K562 (cell line): Measurements from ENCODE around the gene PAF1. TPM values are rescaled to one million over a fixed set of nuclear protein-coding genes. Genes with fewer than 3 reads are reported as not detected.

ENCODE experiments used
- HDAC2 ChIP-seq: fragments of 450-650 bp; IDR thresholded peaks from 2 replicates; pipeline ENCODE4 v1.6.1; 2016; ENCODE audit warnings: mild to moderate bottlenecking
- PHB ChIP-seq: fragments of 250-450 bp; sonication (Bioruptor Pico); IDR thresholded peaks from 2 replicates; pipeline ENCODE4 v1.5.0; 2021
- PHF8 ChIP-seq: fragments of 200-600 bp; sonication (generic); IDR thresholded peaks from 2 replicates; pipeline ENCODE4 v1.6.1; 2012; ENCODE audit warnings: mixed run types, mild to moderate bottlenecking, inconsistent platforms, low read length, moderate library complexity, borderline replicate concordance
- TFAP4 ChIP-seq: sonication (generic); formaldehyde crosslinking; IDR thresholded peaks from 2 replicates; pipeline ENCODE4 v1.8.0; 2022; ENCODE audit warnings: missing genetic modification reagents, mild to moderate bottlenecking, moderate library complexity, borderline replicate concordance
- TSHZ1 ChIP-seq: fragments of 250-450 bp; sonication (Bioruptor Pico); IDR thresholded peaks from 2 replicates; pipeline ENCODE4 v1.4.0; 2020; ENCODE audit warnings: mild to moderate bottlenecking, moderate library complexity
- UBTF ChIP-seq, 2 experiments: IDR thresholded peaks; 2 replicates each; pipeline ENCODE4 v1.6.1; 2012; ENCODE audit warnings: improper control_type of control experiment in 2 of 2, low read depth in 2 of 2, low read length in 2 of 2, borderline replicate concordance in 1 of 2
- ZC3H4 ChIP-seq: sonication (generic); formaldehyde crosslinking; IDR thresholded peaks from 2 replicates; pipeline ENCODE4 v1.9.0; 2021; ENCODE audit warnings: missing genetic modification reagents, borderline replicate concordance
- ZNF133 ChIP-seq: fragments of 250-450 bp; sonication (Bioruptor Pico); IDR thresholded peaks from 2 replicates; pipeline ENCODE4 v1.4.0; 2020; ENCODE audit warnings: mild to moderate bottlenecking
- polyA plus RNA-seq, 8 experiments: library from polyadenylated mRNA; depleted of rRNA in 4 of 8; stranded (reverse) in 5 of 8; unstranded in 3 of 8; fragments of >200 nt; fragmentation: Nextera tagmentation in 2 of 8; fragmentation: Illumina TruSeq in 1 of 8; extraction: Ambion mirVana in 2 of 8; extraction: Trizol in 1 of 8; gene quantifications; 2 replicates each; pipeline versions ENCODE4 v1.2.1 to v1.2.3, GENCODE V29; 2011 to 2014; ENCODE audit warnings: inconsistent platforms in 1 of 8, missing spikeins in 1 of 8
- total RNA-seq, 7 experiments: library from RNA; depleted of rRNA in 6 of 7; stranded (reverse); fragments of >200 nt in 6 of 7; fragmentation: Illumina TruSeq in 2 of 7; extraction: Trizol in 2 of 7; gene quantifications; 2 replicates each; pipeline versions ENCODE4 v1.2.1 to v1.2.3, GENCODE V29; 2011 to 2021; ENCODE audit warnings: low replicate concordance in 1 of 7
- TF ChIP-seq, protein P1 (sequence below): fragments of 450-650 bp; formaldehyde crosslinking; IDR thresholded peaks from 2 replicates; pipeline ENCODE4 v1.4.0; 2022; ENCODE audit warnings: missing genetic modification characterization
- TF ChIP-seq, protein P2 (sequence below), 2 experiments: fragments of 150-350 bp in 1 of 2; IDR thresholded peaks; 2 replicates each; pipeline ENCODE4 v1.6.1; 2012 to 2016; ENCODE audit warnings: low read depth in 2 of 2, low read length in 2 of 2, mild to moderate bottlenecking in 1 of 2, moderate library complexity in 1 of 2

Gene PAF1
- total and polyA plus RNA-seq, 9 of the 15 experiments (the other 6 are each of a cell fraction or from before 2014, with no cell fraction given): 1.5 to 45.0 (median 33.8) TPM

- TF ChIP-seq, protein P1, sequence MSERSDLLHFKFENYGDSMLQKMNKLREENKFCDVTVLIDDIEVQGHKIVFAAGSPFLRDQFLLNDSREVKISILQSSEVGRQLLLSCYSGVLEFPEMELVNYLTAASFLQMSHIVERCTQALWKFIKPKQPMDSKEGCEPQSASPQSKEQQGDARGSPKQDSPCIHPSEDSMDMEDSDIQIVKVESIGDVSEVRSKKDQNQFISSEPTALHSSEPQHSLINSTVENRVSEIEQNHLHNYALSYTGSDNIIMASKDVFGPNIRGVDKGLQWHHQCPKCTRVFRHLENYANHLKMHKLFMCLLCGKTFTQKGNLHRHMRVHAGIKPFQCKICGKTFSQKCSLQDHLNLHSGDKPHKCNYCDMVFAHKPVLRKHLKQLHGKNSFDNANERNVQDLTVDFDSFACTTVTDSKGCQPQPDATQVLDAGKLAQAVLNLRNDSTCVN (CRISPR knock-in tag): no peak
- TF ChIP-seq HDAC2 (peak; percentile 85; the same call in 1 of the 2 replicates), ZC3H4 (CRISPR knock-in tag) (no peak), TFAP4 (peak; percentile 83), UBTF (IDR thresholded peaks at IDR 0.05; ENCODE audit: borderline replicate concordance in 1 of 2, low read depth in 2 of 2, low read length in 2 of 2) (no peak), PHF8 (no peak; the same call in 1 of the 2 replicates), TSHZ1 (no peak), ZNF133 (no peak), PHB (CRISPR knock-in tag) (no peak)
- TF ChIP-seq, protein P2, sequence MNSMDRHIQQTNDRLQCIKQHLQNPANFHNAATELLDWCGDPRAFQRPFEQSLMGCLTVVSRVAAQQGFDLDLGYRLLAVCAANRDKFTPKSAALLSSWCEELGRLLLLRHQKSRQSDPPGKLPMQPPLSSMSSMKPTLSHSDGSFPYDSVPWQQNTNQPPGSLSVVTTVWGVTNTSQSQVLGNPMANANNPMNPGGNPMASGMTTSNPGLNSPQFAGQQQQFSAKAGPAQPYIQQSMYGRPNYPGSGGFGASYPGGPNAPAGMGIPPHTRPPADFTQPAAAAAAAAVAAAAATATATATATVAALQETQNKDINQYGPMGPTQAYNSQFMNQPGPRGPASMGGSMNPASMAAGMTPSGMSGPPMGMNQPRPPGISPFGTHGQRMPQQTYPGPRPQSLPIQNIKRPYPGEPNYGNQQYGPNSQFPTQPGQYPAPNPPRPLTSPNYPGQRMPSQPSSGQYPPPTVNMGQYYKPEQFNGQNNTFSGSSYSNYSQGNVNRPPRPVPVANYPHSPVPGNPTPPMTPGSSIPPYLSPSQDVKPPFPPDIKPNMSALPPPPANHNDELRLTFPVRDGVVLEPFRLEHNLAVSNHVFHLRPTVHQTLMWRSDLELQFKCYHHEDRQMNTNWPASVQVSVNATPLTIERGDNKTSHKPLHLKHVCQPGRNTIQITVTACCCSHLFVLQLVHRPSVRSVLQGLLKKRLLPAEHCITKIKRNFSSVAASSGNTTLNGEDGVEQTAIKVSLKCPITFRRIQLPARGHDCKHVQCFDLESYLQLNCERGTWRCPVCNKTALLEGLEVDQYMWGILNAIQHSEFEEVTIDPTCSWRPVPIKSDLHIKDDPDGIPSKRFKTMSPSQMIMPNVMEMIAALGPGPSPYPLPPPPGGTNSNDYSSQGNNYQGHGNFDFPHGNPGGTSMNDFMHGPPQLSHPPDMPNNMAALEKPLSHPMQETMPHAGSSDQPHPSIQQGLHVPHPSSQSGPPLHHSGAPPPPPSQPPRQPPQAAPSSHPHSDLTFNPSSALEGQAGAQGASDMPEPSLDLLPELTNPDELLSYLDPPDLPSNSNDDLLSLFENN (IDR thresholded peaks at IDR 0.05; ENCODE audit: low read depth in 2 of 2, low read length in 2 of 2): no peak
Measured at GRCh38 chr19:39430675-39431593, 40.0 kb upstream of the PAF1 start (continued).
